NT2/D1 (cell line): Measurements from ENCODE around the gene TTLL13.

Experiments used
- SUZ12 ChIP-seq: IDR thresholded peaks from 2 replicates; pipeline ENCODE4 v1.6.1; 2011; ENCODE audit not compliant: insufficient read length, insufficient read depth; ENCODE audit errors: extremely low read depth
- YY1 ChIP-seq: IDR thresholded peaks from 2 replicates; pipeline ENCODE4 v1.6.1; 2011; ENCODE audit not compliant: insufficient read length, insufficient read depth
- ZNF274 ChIP-seq: IDR thresholded peaks from 2 replicates; pipeline ENCODE4 v1.6.1; 2011; ENCODE audit warnings: mild to moderate bottlenecking, low read depth, low read length

DNA sequence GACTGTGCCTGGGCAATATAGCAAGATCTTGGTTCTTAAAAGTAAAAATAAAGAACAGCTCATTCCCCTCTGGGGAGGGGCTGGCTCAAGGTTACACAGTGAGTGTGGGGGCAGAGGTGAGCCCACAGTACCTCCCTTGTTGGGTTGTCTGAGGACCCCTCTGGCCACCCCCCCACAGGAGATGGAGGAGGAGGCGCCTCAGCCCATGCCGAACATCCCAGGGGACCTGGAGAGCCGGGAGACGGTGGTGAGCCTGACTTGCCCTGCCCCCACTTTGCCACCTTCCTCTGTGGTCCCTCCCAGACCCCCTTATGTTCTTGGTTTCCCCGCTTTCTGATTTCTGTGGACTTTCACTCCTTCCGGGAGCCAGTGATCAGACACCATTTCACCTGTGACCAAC, 44.8 kb downstream of the TTLL13 start:
- TF ChIP-seq YY1 = no peak
- TF ChIP-seq SUZ12 = no peak
- TF ChIP-seq ZNF274 = no peak
